Measurements from ENCODE around the gene DLGAP1. TPM values are rescaled to one million over a fixed set of nuclear protein-coding genes. Genes with fewer than 3 reads are reported as not detected.

DLGAP1 gene
- total and polyA plus RNA-seq, 2 experiments from 2014 or later, result 17.0 to 48.5 TPM

GRCh38 chr18:3873211-3873610 lies 581.9 kb downstream of the DLGAP1 start:
- Mint-ChIP-seq H3K36me3 (ENCODE audit: low read depth) (no peaks in the 10 kb centered on the region), H3K27me3 (ENCODE audit: insufficient read depth, low read depth, poor library complexity) (no peaks in the 10 kb centered on the region), H3K27ac (no peak overlapping the region), H3K9me3 (no peaks in the 10 kb centered on the region), H3K4me1 (peaks cover 30% of the 10 kb centered on the region), H3K4me3 (no peak overlapping the region)
- no peak overlapping the region for H3K4me3 ChIP-seq
- H3K27ac ChIP-seq (ENCODE audit: low read depth), result no peak overlapping the region
- no peaks in the 10 kb centered on the region for H3K9me2 ChIP-seq (ENCODE audit: insufficient read depth)
- H3K79me2 ChIP-seq (replicated peaks; ENCODE audit: insufficient read depth), result no peaks in the 10 kb centered on the region
- ATAC-seq (no peak), DNase-seq (ENCODE audit: low spot score) (no peak)
- H3K4me2 ChIP-seq, result no peak overlapping the region
- H2AFZ ChIP-seq, result no peak overlapping the region
- peaks cover 13% of the 10 kb centered on the region; the same call in 1 of the 2 replicates for H3K4me1 ChIP-seq (ENCODE audit: insufficient read depth)
- H3K36me3 ChIP-seq (ENCODE audit: insufficient read depth), result no peaks in the 10 kb centered on the region
- TF ChIP-seq CTCF (conservative IDR thresholded peaks at IDR 0.05; ENCODE audit: low read depth in 2 of 2) (no peak), JUNB (IDR thresholded peaks at IDR 0.05; ENCODE audit: unreplicated experiment) (no peak), EZH2phosphoT487 (IDR thresholded peaks at IDR 0.05; ENCODE audit: unreplicated experiment) (no peak), NANOG (IDR thresholded peaks at IDR 0.05; ENCODE audit: borderline replicate concordance) (no peak), ETS1 (IDR thresholded peaks at IDR 0.05) (no peak), ZNF462 (CRISPR knock-in tag; IDR thresholded peaks at IDR 0.05) (no peak), STAT1 (IDR thresholded peaks at IDR 0.05; ENCODE audit: unreplicated experiment) (no peak), ZNF114 (CRISPR knock-in tag; IDR thresholded peaks at IDR 0.05) (no peak), ZNF331 (CRISPR knock-in tag; IDR thresholded peaks at IDR 0.05; ENCODE audit: low read depth) (no peak), POLR2AphosphoS5 (IDR thresholded peaks at IDR 0.05; ENCODE audit: low read depth) (no peak), EZH2 (IDR thresholded peaks at IDR 0.05; ENCODE audit: low read depth, unreplicated experiment) (no peak), REST (IDR thresholded peaks at IDR 0.05; ENCODE audit: unreplicated experiment) (no peak), CREB1 (CRISPR knock-in tag; IDR thresholded peaks at IDR 0.05; ENCODE audit: low read depth) (no peak)
- no peaks in the 10 kb centered on the region for H3F3A ChIP-seq (replicated peaks; ENCODE audit: low read depth)
- H4K20me1 ChIP-seq (replicated peaks; ENCODE audit: insufficient read depth), result no peaks in the 10 kb centered on the region
- no peaks in the 10 kb centered on the region for H3K27me3 ChIP-seq (ENCODE audit: insufficient read depth)

Measured in GM23338 (cell line).